ENCODE data around the gene ZNF526.

The ZNF526 gene

DNA sequence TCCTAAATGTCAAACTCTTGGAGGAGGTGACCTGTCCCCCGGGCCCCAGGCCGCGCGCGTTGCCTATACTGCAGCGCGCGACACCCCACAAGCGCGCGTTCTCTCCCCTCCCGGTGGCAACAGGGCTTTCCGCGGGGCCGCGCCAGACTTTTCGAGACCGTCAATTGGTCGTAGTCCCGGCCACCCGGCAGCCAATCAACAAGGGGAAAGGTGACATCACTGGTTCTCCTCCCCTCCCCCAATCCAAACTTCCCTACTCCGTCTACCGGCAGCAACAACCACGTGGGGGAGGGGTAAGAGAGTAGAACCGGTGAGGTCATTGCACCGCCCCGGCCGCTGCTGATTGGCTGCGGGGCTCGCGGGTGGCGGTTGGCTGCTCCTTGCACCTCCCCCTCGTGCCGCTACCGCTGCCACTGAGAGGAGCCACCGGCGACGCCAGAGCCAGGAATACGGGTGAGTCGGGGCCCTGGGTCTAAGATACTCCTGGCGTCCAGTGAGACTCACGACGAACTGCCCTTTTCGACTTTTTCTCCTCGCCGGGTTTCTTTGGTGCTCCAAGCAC is 48.1 kb downstream of the ZNF526 start:
- 0 out of 2 replicates have a peak overlapping the region, but pooled peaks have one; percentile 68 for H2AFZ ChIP-seq (ENCODE audit: low read length)
- no peaks in the 10 kb centered on the region for H3F3A ChIP-seq (ENCODE audit: insufficient read depth, low read length)
- no peaks in the 10 kb centered on the region for H3K9me2 ChIP-seq (ENCODE audit: low read depth, low read length)
- no peak for TF ChIP-seq EZH2 (IDR thresholded peaks at IDR 0.05; ENCODE audit: borderline replicate concordance, low read length)
- TF ChIP-seq, protein P1, sequence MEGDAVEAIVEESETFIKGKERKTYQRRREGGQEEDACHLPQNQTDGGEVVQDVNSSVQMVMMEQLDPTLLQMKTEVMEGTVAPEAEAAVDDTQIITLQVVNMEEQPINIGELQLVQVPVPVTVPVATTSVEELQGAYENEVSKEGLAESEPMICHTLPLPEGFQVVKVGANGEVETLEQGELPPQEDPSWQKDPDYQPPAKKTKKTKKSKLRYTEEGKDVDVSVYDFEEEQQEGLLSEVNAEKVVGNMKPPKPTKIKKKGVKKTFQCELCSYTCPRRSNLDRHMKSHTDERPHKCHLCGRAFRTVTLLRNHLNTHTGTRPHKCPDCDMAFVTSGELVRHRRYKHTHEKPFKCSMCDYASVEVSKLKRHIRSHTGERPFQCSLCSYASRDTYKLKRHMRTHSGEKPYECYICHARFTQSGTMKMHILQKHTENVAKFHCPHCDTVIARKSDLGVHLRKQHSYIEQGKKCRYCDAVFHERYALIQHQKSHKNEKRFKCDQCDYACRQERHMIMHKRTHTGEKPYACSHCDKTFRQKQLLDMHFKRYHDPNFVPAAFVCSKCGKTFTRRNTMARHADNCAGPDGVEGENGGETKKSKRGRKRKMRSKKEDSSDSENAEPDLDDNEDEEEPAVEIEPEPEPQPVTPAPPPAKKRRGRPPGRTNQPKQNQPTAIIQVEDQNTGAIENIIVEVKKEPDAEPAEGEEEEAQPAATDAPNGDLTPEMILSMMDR (IDR thresholded peaks at IDR 0.05; ENCODE audit: low read length), result no peak
- peaks cover 30% of the 10 kb centered on the region for H3K4me1 ChIP-seq (ENCODE audit: insufficient read depth, low read length, severe bottlenecking)
- H3K27me3 ChIP-seq (ENCODE audit: insufficient read depth, low read length), result no peaks in the 10 kb centered on the region
- peak overlapping the region; percentile 96 for H3K4me2 ChIP-seq (ENCODE audit: low read length)
- peak overlapping the region; percentile 81 for H3K4me3 ChIP-seq (ENCODE audit: low read depth, low read length, poor library complexity, severe bottlenecking)
- H3K9me3 ChIP-seq (ENCODE audit: low read length), result no peaks in the 10 kb centered on the region
- no peaks in the 10 kb centered on the region for H3K79me2 ChIP-seq (ENCODE audit: insufficient read depth, low read length)
- H4K20me1 ChIP-seq (ENCODE audit: insufficient read depth, low read length), result no peaks in the 10 kb centered on the region
- peak overlapping the region; percentile 93 for H3K9ac ChIP-seq (ENCODE audit: low read length)
- no peaks in the 10 kb centered on the region for H3K36me3 ChIP-seq (ENCODE audit: insufficient read depth, low read length)
- peak overlapping the region; percentile 92 for H3K27ac ChIP-seq (ENCODE audit: low read depth, low read length, poor library complexity, severe bottlenecking)

DNA sequence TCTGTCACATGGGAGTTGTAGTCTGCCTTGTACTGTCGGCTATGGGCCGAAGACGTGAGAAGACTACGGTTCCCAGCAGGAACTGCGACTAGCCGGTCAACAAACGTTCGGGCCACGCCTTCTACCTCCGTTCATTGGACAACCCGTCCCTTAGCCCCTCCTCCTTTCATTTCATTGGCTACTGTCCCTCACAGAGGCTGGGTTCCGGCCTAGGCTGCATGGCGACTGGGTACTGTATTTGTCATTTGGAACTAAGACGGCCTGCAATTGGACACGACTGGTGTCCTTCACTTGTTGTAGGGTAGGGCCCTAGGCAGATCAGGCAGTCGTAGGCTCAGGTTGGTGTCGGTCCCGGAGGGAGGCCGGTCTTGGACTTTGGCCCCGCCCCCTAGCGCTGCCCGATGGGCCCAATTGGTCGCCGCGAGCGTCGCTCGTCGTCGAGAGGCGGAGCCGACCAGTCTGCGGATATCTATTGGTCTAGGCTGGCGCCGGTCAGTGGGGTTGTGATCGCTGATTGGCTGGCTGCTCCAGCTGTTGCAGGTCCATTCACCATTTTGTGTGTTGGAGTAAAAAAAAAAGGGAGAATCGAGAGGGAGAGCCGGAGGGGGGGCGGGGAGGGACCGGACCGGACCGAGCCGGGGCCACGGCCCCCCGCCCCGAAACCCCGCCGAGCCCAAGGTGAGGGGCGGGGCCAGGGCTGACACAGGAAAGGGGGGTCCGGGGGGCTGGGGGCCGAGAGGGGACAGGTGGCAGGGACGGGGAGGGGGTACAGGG is 48.8 kb downstream of the ZNF526 start, which contains the start of gene CIC:
Gene CIC, plus strand, starts transcription at position 549 of the 774 bp plus-strand sequence. CDS start 2,532 bp downstream, outside the sequence.
- H3K9me3 ChIP-seq (ENCODE audit: low read length), result no peaks in the 10 kb centered on the region
- peaks cover 30% of the 10 kb centered on the region for H3K4me1 ChIP-seq (ENCODE audit: insufficient read depth, low read length, severe bottlenecking)
- H3K9me2 ChIP-seq (ENCODE audit: low read depth, low read length), result no peaks in the 10 kb centered on the region
- H3K79me2 ChIP-seq (ENCODE audit: insufficient read depth, low read length), result no peaks in the 10 kb centered on the region
- peak within 1 kb of the TSS; percentile 92 for H3K27ac ChIP-seq (ENCODE audit: low read depth, low read length, poor library complexity, severe bottlenecking)
- no peak within 1 kb of the TSS for H2AFZ ChIP-seq (ENCODE audit: low read length)
- no peaks in the 10 kb centered on the region for H3F3A ChIP-seq (ENCODE audit: insufficient read depth, low read length)
- TF ChIP-seq, protein P1 (IDR thresholded peaks at IDR 0.05; ENCODE audit: low read length), result no peak
- TF ChIP-seq EZH2 (IDR thresholded peaks at IDR 0.05; ENCODE audit: borderline replicate concordance, low read length), result no peak
- H3K4me2 ChIP-seq (ENCODE audit: low read length), result peak within 1 kb of the TSS; percentile 96
- peak within 1 kb of the TSS; percentile 93 for H3K9ac ChIP-seq (ENCODE audit: low read length)
- no peaks in the 10 kb centered on the region for H3K27me3 ChIP-seq (ENCODE audit: insufficient read depth, low read length)
- no peaks in the 10 kb centered on the region for H3K36me3 ChIP-seq (ENCODE audit: insufficient read depth, low read length)
- H4K20me1 ChIP-seq (ENCODE audit: insufficient read depth, low read length), result no peaks in the 10 kb centered on the region
- H3K4me3 ChIP-seq (ENCODE audit: low read depth, low read length, poor library complexity, severe bottlenecking), result peak within 1 kb of the TSS; percentile 81

DNA sequence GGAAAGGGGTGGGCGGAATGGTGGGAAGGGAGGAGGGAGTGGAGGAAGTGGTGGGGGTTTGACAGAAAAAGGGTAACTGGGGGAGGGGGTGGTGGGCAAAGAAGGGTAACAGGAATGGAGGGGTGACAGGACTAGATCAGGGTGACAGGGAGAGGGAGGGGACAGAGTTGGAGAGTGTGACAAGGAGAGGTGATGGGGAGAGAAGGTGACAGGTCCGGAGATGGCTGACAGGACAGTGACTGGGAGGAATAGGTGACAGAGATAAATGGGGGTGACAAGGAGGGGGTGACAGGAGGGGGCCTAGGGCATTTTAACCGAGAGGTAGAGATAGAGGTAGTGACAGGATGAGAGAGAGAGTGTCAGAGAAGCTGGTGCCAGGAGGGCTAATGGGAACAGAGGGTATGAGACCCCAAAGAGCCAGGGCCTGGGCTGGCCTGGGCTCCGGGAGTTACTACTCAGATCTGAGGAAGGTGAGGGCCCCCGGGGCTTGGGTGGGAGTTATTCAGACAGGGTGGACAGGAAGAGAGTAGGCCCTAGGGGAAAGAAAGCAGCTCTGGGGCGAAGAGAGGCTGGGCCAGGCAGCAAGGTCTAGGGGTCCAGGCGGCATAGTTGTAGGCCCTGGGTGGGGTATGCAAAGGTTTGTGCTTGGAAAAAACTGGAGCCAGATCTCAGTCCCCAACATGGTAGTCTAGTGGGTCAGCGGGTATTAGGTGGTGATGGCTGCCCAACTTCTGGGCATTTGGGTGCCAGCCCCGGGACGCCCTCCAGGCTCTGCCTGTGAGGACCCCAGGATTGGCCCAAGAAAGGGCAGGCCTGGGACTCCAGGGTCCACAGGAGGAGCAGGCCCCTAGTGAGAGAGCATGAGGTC is 49.6 kb downstream of the ZNF526 start:
- Histone ChIP-seq H3F3A (ENCODE audit: insufficient read depth, low read length) (no peaks in the 10 kb centered on the region), H3K36me3 (ENCODE audit: insufficient read depth, low read length) (peaks cover 4% of the 10 kb centered on the region; the same call in 1 of the 2 replicates), H4K20me1 (ENCODE audit: insufficient read depth, low read length) (no peaks in the 10 kb centered on the region), H3K9me2 (ENCODE audit: low read depth, low read length) (no peaks in the 10 kb centered on the region), H3K9ac (ENCODE audit: low read length) (peak overlapping the region; percentile 72), H3K27ac (ENCODE audit: low read depth, low read length, poor library complexity, severe bottlenecking) (peak overlapping the region; percentile 89), H3K27me3 (ENCODE audit: insufficient read depth, low read length) (no peaks in the 10 kb centered on the region), H3K9me3 (ENCODE audit: low read length) (no peaks in the 10 kb centered on the region), H3K4me2 (ENCODE audit: low read length) (peak overlapping the region; percentile 79), H2AFZ (ENCODE audit: low read length) (no peak overlapping the region), H3K4me3 (ENCODE audit: low read depth, low read length, poor library complexity, severe bottlenecking) (peak overlapping the region; percentile 81), H3K79me2 (ENCODE audit: insufficient read depth, low read length) (no peaks in the 10 kb centered on the region), H3K4me1 (ENCODE audit: insufficient read depth, low read length, severe bottlenecking) (peaks cover 30% of the 10 kb centered on the region)
- TF ChIP-seq EZH2 (IDR thresholded peaks at IDR 0.05; ENCODE audit: borderline replicate concordance, low read length), result no peak
- TF ChIP-seq, protein P1 (IDR thresholded peaks at IDR 0.05; ENCODE audit: low read length), result no peak
